Gastroesophageal sphincter (tissue), 3 donors: ENCODE measurements around the gene NSD2.

Experiments
- EP300 ChIP-seq: sonication (generic); formaldehyde crosslinking; IDR thresholded peaks from one replicate; pipeline ENCODE4 v1.6.1; 2017; ENCODE audit warnings: antibody characterized with exemption, mild to moderate bottlenecking
- POLR2AphosphoS5 ChIP-seq: sonication (generic); formaldehyde crosslinking; IDR thresholded peaks from one replicate; pipeline ENCODE4 v1.6.1; 2017; ENCODE audit warnings: antibody characterized with exemption
- TF ChIP-seq, protein P1 (sequence below), 4 experiments: fragments of 200-600 bp in 2 of 4; fragments of 450-650 bp in 2 of 4; sonication (generic) in 1 of 4; IDR thresholded peaks; one replicate each; pipeline ENCODE4 v1.5.1; 2017 to 2019; ENCODE audit warnings: antibody characterized with exemption in 4 of 4, mild to moderate bottlenecking in 2 of 4, moderate library complexity in 2 of 4

DNA sequence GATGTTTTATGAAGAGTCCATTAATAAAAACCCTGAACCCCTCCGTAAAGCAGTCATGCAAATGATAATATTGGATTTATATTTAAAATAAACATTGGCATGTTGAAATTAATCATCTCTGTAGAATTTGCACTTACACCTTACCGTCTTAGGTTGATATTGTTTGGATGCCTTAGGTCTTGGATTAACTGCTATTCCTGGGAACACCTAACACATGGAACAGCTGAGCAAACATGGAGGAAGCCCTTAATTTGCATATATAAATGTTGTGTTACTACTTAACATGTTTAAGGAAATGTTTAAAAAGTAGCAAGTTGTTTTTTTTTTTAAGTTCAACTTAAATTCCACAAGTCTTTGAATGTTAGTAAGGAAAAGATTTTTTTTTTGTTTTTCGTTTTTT, 62.5 kb downstream of the NSD2 start:
- TF ChIP-seq EP300 = no peak
- no peak for TF ChIP-seq POLR2AphosphoS5
- TF ChIP-seq, protein P1, sequence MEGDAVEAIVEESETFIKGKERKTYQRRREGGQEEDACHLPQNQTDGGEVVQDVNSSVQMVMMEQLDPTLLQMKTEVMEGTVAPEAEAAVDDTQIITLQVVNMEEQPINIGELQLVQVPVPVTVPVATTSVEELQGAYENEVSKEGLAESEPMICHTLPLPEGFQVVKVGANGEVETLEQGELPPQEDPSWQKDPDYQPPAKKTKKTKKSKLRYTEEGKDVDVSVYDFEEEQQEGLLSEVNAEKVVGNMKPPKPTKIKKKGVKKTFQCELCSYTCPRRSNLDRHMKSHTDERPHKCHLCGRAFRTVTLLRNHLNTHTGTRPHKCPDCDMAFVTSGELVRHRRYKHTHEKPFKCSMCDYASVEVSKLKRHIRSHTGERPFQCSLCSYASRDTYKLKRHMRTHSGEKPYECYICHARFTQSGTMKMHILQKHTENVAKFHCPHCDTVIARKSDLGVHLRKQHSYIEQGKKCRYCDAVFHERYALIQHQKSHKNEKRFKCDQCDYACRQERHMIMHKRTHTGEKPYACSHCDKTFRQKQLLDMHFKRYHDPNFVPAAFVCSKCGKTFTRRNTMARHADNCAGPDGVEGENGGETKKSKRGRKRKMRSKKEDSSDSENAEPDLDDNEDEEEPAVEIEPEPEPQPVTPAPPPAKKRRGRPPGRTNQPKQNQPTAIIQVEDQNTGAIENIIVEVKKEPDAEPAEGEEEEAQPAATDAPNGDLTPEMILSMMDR (IDR thresholded peaks at IDR 0.05) = no peak
